Midbrain (tissue), 1 donor: ENCODE data around the gene PPP3CA.
"Not testable (repeated sequence)": the region's sequence is repeated elsewhere in the genome, so short reads cannot be mapped to it uniquely, and the experiment has no call there.

ENCODE experiments used
- DNase-seq: peaks from one replicate; lab custom pipeline; 2025; lab: John Stamatoyannopoulos, UW

The PPP3CA gene

GRCh38 chr4:101098666-101099400 lies 248.5 kb downstream of the PPP3CA start:
- no peak for DNase-seq

- DNase-seq = not testable (repeated sequence)
Observed at GRCh38 chr4:101092609-101093008, 254.7 kb downstream of the PPP3CA start.

- DNase-seq = no peak
Observed at GRCh38 chr4:101089168-101089567, 258.2 kb downstream of the PPP3CA start.

- no peak for DNase-seq
Observed at GRCh38 chr4:101086801-101087586, 260.3 kb downstream of the PPP3CA start.

GRCh38 chr4:101083131-101083530 lies 264.2 kb downstream of the PPP3CA start:
- no peak for DNase-seq

GRCh38 chr4:101081695-101082369 lies 265.5 kb downstream of the PPP3CA start:
- no peak for DNase-seq

GRCh38 chr4:101081166-101081565 lies 266.2 kb downstream of the PPP3CA start:
- no peak for DNase-seq

GRCh38 chr4:101078950-101079349 lies 268.4 kb downstream of the PPP3CA start:
- DNase-seq = no peak

- DNase-seq = no peak
Observed at GRCh38 chr4:101076032-101076431, 271.3 kb downstream of the PPP3CA start.

- no peak for DNase-seq
Observed at GRCh38 chr4:101075536-101075935, 271.8 kb downstream of the PPP3CA start.

GRCh38 chr4:101074326-101074725 lies 273.0 kb downstream of the PPP3CA start:
- DNase-seq = no peak

- DNase-seq = no peak
Observed at GRCh38 chr4:101071241-101071640, 276.1 kb downstream of the PPP3CA start.

GRCh38 chr4:101068115-101068514 lies 279.2 kb downstream of the PPP3CA start:
- no peak for DNase-seq

- DNase-seq = no peak
Observed at GRCh38 chr4:101067383-101067782, 279.9 kb downstream of the PPP3CA start.

GRCh38 chr4:101066626-101067170 lies 280.6 kb downstream of the PPP3CA start:
- DNase-seq = no peak

GRCh38 chr4:101065935-101066485 lies 281.3 kb downstream of the PPP3CA start:
- no peak for DNase-seq

GRCh38 chr4:101065346-101065745 lies 282.0 kb downstream of the PPP3CA start:
- no peak for DNase-seq

GRCh38 chr4:101064541-101065180 lies 282.7 kb downstream of the PPP3CA start:
- no peak for DNase-seq

- no peak for DNase-seq
Observed at GRCh38 chr4:101055392-101055791, 291.9 kb downstream of the PPP3CA start.

- no peak for DNase-seq
Observed at GRCh38 chr4:101050837-101051205, 296.5 kb downstream of the PPP3CA start.

GRCh38 chr4:101050088-101050836 lies 297.1 kb downstream of the PPP3CA start:
- DNase-seq = no peak
